Subcutaneous abdominal adipose tissue (tissue), 5 donors: ENCODE results near the gene COMMD1.
A peak's percentile ranks its signal among the peaks of the same experiment; 100 is the strongest.
"Not testable (repeated sequence)": the region's sequence is repeated elsewhere in the genome, so short reads cannot be mapped to it uniquely, and the experiment has no call there.

Source experiments
- H3K27ac ChIP-seq: one replicate; pipeline ENCODE4 v1.7.0; 2013; ENCODE audit warnings: low read depth, mild to moderate bottlenecking, inconsistent platforms, low read length, moderate library complexity
- H3K27me3 ChIP-seq, 5 donors: one replicate each; pipeline ENCODE4 v1.7.0; 2013; ENCODE audit warnings: low read length in 5 of 5, inconsistent platforms in 1 of 5; ENCODE audit not compliant: control insufficient read depth in 5 of 5, insufficient read depth in 4 of 5
- H3K36me3 ChIP-seq, 5 donors: one replicate each; pipeline ENCODE4 v1.7.0; 2013; ENCODE audit warnings: low read length in 5 of 5; ENCODE audit not compliant: control insufficient read depth in 5 of 5, insufficient read depth in 5 of 5
- H3K4me1 ChIP-seq, 5 donors: one replicate each; pipeline ENCODE4 v1.7.0; 2013; ENCODE audit warnings: low read length in 5 of 5, mild to moderate bottlenecking in 3 of 5, moderate library complexity in 1 of 5; ENCODE audit not compliant: control insufficient read depth in 5 of 5, insufficient read depth in 5 of 5
- H3K4me3 ChIP-seq, 5 donors: one replicate each; pipeline ENCODE4 v1.7.0; 2013; ENCODE audit warnings: low read length in 5 of 5, low read depth in 1 of 5
- H3K9ac ChIP-seq, 5 donors: one replicate each; pipeline ENCODE4 v1.7.0; 2013; ENCODE audit warnings: low read length in 5 of 5, mild to moderate bottlenecking in 4 of 5, moderate library complexity in 3 of 5
- H3K9me3 ChIP-seq, 5 donors: one replicate each; pipeline ENCODE4 v1.7.0; 2013; ENCODE audit warnings: low read length in 5 of 5; ENCODE audit not compliant: control insufficient read depth in 5 of 5
- donor health status: healthy.
- donor health status: healthy.
- donor health status: healthy.
- donor health status: healthy.
- donor health status: healthy.

Gene COMMD1

DNA sequence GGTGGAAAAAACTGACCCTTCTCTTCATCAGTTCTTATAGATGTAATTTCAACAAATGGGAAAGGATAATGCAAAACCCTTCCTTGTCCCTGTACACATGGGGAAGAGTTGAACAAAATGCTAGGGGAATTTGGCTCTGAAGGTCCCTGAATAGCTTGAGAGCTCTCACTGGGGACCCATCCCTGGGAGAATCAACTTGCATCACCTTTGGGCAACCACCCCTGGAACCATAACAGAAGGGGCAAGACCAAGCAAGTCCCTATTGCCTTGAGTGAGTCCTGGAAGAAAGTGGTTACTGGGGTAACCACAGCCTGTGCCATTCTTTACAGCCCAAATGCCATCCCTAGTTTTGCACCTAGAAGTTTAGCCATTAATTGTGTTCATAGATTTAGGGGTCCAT, 238.2 kb downstream of the COMMD1 start:
- Histone ChIP-seq H3K9ac (no peak overlapping the region), H3K9me3 (no peaks in the 10 kb centered on the region), H3K4me3 (no peak overlapping the region), H3K27ac (no peak overlapping the region), H3K4me1 (peaks cover 0 to 6% (median 0%) of the 10 kb centered on the region in 5 donors), H3K27me3 (no peaks in the 10 kb centered on the region), H3K36me3 (peaks cover 0 to 3% (median 0%) of the 10 kb centered on the region in 5 donors)

DNA sequence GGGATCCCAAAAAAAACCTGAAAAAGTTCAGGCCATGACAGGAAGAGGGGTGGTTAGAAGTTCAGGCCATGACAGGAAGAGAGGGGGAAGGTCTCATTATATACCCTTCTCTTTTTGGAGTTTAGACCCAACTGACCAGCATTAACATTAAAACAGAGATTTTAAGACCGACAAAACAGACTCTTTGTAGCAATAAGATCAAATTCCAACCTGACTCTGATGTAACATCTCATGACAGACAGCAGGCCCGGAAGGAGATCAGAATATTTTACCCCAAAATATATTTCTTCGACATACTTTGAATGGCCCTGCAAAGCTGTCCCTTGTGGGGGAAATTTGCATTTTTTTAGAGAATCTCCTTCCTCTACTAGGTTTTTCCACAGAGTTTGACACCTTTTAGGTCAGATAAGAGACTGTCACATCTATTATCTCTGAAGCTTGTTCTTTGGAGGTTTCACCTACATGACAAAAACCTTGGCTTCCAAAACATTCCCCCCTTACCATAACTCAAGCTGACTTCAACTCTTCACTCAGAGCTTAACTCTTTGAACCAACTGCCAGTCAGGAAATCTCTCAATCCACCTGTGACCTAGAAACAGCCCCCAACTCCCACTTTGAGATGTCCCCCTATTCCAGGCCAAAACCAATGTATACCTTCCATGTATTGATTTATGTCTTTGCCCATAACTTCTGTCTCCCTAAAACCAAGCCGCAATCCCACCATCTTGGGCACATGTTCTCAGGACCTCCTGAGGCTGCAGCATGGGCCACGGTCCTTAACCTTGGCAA, 239.4 kb downstream of the COMMD1 start:
- Histone ChIP-seq H3K4me3 (no peak overlapping the region), H3K27me3 (no peaks in the 10 kb centered on the region), H3K9me3 (no peaks in the 10 kb centered on the region), H3K4me1 (peaks cover 0 to 9% (median 8%) of the 10 kb centered on the region in 5 donors), H3K9ac (no peak overlapping the region), H3K36me3 (peaks cover 0 to 3% (median 0%) of the 10 kb centered on the region in 5 donors), H3K27ac (no peak overlapping the region)

DNA sequence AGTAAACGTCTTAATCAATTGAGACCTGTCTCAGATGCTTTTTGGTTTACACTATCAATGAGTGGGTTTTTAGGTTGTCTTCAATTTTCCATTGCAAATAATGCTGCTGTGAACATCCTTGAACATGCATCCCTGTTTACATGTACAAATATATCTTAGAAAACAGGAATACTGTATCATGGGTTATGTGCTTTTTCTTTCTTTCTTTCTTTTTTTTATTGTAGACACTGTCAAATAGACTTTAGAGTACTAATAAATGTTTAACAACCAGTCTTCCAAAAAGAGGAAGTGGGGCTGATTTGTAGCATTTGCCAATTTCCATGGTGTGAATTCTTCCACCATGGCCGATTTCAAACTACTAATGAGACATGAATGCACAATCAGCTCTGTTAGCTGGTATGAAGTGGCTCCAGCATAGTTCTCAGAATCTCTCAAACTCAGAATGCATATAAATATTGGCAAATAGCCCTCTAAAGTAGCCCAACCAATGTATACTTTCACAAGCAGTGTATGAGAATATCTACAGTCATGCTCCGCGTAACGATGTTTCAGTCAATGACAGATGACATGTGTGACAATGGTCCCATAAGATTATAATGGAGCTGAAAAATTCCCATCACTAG, 240.1 kb downstream of the COMMD1 start:
- H3K4me1 ChIP-seq = peaks cover 0 to 12% (median 9%) of the 10 kb centered on the region in 5 donors
- H3K9me3 ChIP-seq = no peaks in the 10 kb centered on the region
- peaks cover 0 to 3% (median 0%) of the 10 kb centered on the region in 5 donors for H3K36me3 ChIP-seq

DNA sequence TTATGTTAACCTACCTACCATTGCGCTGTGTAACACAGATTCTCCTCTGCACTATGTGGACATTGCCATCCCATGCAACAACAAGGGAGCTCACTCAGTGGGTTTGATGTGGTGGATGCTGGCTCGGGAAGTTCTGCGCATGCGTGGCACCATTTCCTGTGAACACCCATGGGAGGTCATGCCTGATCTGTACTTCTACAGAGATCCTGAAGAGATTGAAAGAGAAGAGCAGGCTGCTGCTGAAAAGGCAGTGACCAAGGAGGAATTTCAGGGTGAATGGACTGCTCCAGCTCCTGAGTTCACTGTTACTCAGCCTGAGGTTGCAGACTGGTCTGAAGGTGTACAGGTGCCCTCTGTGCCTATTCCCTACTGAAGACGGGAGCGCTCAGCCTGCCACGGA, 241.3 kb downstream of the COMMD1 start:
- H3K9me3 ChIP-seq, H3K27ac ChIP-seq, H3K9ac ChIP-seq, H3K27me3 ChIP-seq, H3K36me3 ChIP-seq, H3K4me3 ChIP-seq: not testable (repeated sequence)
- H3K4me1 ChIP-seq = peaks cover 0 to 12% (median 6%) of the 10 kb centered on the region in 5 donors

More for the DNA sequence above, 240.1 kb downstream of the COMMD1 start:
- Histone ChIP-seq H3K27ac (no peak overlapping the region), H3K27me3 (no peaks in the 10 kb centered on the region), H3K4me3 (no peak overlapping the region), H3K9ac (no peak overlapping the region)

DNA sequence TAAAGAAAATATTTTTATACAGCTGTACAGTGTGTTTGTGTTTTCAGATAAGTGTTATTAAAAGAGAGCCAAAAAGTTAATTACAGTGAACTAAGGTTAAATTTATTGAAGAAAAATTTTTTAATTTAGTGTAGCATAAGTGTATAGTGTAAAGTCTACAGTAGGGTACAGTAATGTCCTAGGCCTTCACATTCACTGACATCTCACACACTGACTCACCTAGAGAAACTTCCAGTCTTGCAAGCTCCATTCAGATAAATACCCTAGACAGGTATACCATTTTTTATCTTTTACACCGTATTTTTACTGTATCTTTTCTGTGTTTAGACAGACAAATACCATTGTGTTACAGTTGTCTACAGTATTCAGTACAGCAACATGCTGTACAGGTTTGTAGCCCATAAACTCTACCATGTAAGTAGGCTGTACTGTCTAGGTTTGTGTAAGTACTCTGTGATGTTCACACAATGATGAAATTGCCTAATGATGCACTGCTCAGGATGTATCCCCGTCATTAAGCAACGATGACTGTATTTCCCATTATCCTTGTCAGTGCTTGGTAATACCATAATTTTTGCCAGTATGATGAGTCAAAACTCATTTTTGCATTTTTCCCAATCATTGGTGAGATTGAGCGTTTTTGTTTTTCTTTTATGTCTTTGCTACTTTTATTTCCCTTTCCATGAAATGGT, 242.3 kb downstream of the COMMD1 start:
- Histone ChIP-seq H3K9me3 (no peaks in the 10 kb centered on the region), H3K36me3 (no peaks in the 10 kb centered on the region), H3K9ac (no peak overlapping the region), H3K27ac (no peak overlapping the region), H3K4me1 (peaks cover 0 to 12% (median 6%) of the 10 kb centered on the region in 5 donors), H3K4me3 (no peak overlapping the region), H3K27me3 (no peaks in the 10 kb centered on the region)

DNA sequence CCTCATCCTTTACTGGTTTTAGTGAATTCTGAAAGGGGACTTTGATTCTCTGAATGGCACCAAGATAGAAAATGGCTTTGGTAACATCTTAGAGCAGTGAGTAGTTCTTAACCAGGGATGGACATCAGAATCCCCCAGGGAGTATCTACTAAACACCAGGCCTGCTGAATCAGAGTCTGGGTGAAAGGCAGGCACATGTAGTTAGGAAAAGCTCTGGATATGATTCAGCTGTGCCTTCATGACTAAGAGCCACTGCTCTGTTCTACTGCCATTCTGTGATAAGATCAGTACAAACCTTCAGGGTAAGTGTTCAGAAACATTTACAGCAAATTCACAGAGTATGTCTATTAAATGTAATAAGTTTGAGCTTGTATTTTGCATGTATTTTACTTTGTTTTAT, 244.2 kb downstream of the COMMD1 start:
- H3K4me3 ChIP-seq = no peak overlapping the region
- peaks cover 0 to 12% (median 6%) of the 10 kb centered on the region in 5 donors for H3K4me1 ChIP-seq
- H3K27ac ChIP-seq = peak overlapping the region; percentile 13
- H3K9me3 ChIP-seq = no peaks in the 10 kb centered on the region
- H3K36me3 ChIP-seq = no peaks in the 10 kb centered on the region
- no peaks in the 10 kb centered on the region for H3K27me3 ChIP-seq
- peak overlapping the region in 1 of 5 donors; percentile 28 for H3K9ac ChIP-seq

DNA sequence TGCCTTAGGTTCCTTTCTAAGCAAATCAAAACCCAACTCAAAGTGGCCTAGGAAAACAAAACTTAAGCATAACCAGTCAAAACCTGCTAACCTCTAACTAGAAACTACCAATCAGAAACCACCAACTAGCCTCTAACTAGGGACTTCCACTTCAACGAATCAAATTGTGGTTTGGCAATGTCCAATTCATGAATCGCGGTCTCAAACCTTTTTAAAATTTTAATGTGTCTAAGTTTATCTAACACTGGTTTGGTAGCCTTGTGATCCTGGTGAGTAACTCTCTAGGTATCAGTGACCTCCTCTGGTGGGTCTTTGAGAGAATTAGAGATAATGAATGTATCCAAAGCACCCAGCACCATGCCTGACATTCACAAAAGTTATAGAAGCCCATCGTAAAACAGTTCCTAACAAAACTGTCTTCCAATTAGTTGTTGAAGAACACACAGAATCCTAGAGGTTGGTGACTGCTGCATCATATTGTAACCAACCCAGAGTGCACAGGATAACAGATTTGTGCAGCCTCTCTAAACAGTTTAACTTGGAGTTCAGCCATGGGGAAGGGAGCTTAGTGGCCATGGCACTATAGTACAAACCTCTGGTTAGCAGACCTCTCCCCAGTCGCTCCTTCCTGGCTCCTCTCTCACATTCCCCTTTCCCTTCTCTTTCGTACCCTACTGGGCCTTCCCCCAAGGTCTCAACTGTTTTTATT, 245.3 kb downstream of the COMMD1 start:
- no peaks in the 10 kb centered on the region for H3K36me3 ChIP-seq
- H3K4me1 ChIP-seq = peaks cover 0 to 12% (median 6%) of the 10 kb centered on the region in 5 donors
- H3K9ac ChIP-seq = no peak overlapping the region
- H3K9me3 ChIP-seq = peaks cover 0 to 8% (median 3%) of the 10 kb centered on the region in 5 donors
- no peak overlapping the region for H3K4me3 ChIP-seq
- no peaks in the 10 kb centered on the region for H3K27me3 ChIP-seq
- no peak overlapping the region for H3K27ac ChIP-seq

DNA sequence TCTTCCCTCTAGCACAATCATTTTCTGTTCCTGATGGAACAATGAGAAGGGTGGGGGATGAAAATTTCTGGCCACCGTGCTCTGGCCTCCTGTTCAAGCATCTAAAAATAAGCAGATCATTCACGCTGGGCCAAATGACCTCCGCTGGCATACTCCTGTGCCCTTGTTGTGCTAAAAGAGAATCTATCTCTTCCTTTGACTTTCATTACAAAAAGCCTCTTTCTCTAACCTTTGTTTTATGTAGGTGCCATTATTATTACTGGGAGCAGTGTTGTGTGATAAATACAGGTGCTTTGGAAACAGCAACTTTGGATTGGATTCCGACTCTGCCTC, 245.8 kb downstream of the COMMD1 start:
- H3K9ac ChIP-seq = no peak overlapping the region
- H3K4me1 ChIP-seq = peaks cover 0 to 12% (median 6%) of the 10 kb centered on the region in 5 donors
- no peaks in the 10 kb centered on the region for H3K36me3 ChIP-seq
- no peak overlapping the region for H3K4me3 ChIP-seq
- H3K27ac ChIP-seq = no peak overlapping the region
- peaks cover 0 to 8% (median 3%) of the 10 kb centered on the region in 5 donors for H3K9me3 ChIP-seq
- H3K27me3 ChIP-seq = no peaks in the 10 kb centered on the region

DNA sequence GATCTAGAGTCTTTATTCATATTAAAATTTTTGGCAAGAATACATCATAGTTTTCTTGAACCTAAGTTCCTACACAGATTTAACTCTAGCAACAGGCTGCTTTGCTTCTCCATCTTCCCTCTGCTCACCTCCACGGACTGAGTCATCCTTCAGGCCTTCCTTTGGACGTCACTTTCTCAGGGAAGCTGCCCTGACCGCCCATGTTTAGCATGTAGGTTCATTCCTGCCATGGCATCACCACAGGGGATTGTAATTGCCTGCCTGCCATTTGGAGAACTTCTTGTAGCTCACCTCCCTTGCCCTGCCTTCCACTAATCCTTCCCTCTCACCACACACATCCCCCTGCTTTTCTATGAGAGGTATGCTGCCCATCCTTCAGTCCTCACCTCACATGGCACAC, 246.5 kb downstream of the COMMD1 start:
- peaks cover 0 to 12% (median 6%) of the 10 kb centered on the region in 5 donors for H3K4me1 ChIP-seq
- peaks cover 0 to 8% (median 3%) of the 10 kb centered on the region in 5 donors for H3K9me3 ChIP-seq
- no peak overlapping the region for H3K27ac ChIP-seq
- no peak overlapping the region for H3K4me3 ChIP-seq
- no peak overlapping the region for H3K9ac ChIP-seq
- H3K27me3 ChIP-seq = no peaks in the 10 kb centered on the region
- no peaks in the 10 kb centered on the region for H3K36me3 ChIP-seq
